Kidney glomerular epithelial cell (primary cell): ENCODE results near the gene KMT2C.

Experiments
- DNase-seq: peaks from one replicate; lab custom pipeline; 2025; lab: John Stamatoyannopoulos, UW

Gene KMT2C

DNA sequence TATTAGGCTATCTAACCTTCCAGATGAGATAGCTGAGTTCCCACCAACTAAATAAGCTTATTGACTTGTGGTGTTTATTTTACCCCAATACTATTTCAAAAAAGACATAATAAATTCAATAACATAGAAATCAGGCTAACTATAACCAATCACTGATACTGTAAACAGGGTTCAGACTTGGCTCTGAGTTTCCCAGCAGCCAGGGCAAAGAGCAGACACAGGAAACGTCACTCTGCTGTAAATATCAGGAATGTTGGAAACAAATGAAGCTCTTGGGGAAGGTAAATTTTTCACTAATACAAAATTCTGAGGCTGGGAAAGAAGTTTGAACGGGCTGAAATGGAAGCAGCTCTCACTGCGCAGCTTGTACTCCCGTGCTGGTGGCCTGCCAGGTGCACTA lies 295.7 kb downstream of the KMT2C start:
- no peak for DNase-seq

DNA sequence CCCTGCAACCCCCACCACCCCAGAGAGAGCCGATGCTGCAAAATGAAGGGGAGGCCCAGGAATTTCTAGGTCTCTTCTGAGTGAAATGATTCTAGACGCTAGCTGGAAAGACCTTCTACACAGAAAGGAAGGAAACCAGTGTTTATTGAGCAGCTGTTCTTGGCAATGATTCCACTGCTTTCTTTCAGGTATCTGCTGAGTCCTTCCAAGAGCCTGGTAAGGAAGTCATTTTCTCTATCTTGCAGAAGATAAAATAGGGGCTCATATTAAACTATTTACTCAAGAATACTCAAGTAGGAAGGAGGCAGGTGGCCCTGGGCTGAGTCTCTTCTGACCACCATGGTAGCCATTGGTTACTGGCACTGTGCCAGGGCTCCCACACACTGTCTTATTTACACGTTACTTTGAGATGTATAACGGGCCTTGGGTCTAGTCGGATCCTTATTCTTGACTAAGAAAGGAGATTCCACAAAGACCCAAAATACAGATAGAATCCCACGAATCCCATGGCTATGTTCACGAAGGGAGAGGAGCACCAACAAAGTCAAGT lies 298.3 kb downstream of the KMT2C start:
- no peak for DNase-seq

DNA sequence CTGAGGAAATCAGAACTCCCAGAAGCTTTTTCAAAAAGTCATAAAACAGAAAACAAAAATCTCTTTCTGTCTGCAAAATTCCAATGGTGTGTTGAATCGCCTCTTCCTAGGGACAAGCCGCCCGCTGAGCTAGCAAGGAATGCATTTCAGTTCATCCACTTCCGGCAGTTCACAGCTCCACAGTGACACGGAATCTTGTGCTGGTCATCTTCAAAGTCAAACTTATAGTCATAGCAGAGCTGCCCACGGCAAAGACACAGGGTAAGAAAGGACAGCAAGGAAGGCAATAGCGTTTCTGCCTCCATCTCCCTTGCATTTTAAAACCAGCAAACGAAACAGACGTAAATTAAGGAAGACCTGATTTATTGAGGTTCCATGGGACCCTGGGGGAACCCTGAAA lies 299.1 kb downstream of the KMT2C start:
- no peak for DNase-seq

DNA sequence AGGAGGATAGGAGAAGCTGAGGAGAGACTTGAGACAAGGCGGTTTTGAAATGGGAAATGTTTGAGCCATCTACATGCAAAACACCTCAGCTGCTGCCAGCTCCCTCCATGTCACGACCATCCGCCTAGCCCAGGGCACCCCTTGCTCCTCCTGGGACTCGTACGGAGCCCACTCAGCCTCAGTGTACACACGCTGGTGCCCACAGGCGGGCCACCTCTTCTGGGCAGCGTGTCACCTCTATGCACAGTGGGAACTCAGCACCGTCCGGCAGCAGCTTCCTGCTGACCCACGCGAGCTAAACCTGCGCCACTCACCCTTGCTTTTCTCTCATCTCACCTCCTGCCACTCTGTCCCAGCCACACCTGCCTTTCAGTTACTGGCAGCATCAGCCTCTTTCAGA lies 302.0 kb downstream of the KMT2C start:
- DNase-seq, result no peak

DNA sequence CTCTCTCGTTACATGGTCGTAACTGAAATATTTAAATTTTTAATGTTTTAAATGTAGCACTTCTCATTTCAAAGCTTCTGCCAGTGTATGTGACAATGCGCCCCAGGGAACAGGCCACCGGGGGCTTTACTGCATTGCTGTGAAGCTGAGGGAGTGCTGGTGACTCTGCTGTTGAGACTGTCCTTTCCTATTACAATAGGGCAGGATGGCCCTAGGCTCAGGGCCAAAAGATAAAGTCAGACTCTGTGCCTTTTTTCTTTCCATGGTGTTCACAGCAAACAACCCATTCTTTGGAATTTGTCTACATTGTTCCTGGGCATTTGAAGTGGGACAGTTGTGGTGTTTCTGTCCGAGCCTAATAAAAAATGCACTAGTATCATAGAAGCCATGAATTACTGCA lies 303.0 kb downstream of the KMT2C start:
- DNase-seq, result no peak

DNA sequence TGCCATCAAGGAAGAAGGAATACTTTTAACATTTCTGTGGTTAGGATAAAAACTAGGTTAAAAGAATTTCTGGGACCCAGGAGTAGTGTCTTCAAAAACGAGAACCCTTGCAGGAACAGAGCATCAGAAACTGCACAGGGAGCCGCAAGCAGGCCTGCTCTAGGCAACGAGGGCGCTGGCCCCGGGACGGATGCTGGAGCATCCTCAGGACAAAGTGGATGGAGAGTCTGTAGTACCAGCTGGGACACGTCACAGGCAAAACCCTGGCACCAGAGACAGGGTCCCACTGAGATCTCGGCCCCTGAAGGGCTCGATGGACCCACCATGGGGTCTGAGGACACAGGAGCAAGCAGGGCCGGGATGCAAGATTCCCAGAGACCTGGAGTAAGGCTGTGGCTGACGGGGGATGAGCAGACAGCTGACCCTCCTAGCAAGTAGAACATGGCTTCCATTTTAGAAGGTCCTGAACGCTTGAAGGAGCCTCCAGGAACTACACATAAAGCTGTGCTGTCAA lies 303.8 kb downstream of the KMT2C start:
- no peak for DNase-seq

DNA sequence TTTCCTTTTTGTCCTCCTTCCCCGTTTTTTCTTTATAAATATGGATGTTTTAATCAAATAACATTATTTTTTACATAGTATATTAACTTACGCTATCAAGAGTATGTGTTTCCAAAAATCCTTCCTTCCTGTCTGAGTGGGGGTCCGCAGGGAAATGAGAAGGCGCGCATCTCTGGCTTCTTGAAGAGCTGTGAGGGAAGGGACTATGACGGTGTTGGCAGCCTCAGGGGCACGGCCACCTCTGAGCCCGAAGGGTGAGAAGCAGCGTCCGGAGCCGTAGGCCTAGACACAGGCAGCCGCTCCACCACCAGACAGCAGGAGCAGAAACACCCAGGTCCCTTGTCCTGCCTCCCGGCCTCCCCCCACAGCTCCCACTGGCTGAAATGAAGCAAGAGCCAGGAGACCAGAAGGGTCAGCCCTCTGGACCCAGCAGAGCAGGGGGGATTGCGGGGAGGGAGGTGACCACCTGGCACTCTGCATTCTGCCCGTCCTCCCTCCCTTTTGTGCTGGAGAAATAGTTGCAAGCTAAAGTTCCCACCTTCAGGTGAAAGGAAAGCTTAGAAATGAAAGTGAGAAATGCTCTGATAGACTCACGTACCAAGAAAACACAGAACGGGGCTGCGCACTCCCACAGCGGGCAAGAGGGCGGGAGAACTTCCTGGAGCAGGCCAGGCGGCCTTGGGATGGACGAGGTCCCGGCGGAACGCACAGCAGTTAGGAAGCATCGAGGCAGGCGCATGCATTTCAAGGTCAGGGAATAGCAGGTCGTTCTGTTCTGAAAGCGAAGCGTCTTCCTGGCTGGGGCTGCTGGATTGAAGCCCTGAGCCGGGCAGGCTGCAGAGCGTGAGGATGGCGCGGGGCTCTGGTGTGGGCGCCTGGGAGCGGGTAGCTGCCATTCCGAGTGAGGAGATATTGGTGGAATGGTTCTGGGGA lies 304.9 kb downstream of the KMT2C start:
- DNase-seq, result no peak

DNA sequence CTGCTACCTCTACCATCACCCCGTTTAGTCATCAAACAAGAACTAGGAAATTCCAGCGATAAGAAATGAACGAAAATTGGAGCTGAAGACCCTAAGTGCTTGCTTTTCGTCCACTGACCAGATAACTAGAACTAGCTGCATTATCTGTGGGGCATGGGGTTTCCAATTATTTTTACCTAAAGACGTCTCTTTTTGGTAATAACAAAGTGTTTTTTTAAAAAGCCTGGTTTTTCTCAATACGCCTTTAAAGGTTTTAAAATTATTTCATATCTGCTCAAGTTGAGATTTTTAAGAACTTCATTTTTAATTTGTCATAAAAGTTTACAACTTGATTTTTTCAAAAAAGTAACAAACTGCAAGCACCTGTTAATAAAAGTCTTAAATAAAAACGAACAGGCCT lies 306.1 kb downstream of the KMT2C start:
- DNase-seq, result no peak

DNA sequence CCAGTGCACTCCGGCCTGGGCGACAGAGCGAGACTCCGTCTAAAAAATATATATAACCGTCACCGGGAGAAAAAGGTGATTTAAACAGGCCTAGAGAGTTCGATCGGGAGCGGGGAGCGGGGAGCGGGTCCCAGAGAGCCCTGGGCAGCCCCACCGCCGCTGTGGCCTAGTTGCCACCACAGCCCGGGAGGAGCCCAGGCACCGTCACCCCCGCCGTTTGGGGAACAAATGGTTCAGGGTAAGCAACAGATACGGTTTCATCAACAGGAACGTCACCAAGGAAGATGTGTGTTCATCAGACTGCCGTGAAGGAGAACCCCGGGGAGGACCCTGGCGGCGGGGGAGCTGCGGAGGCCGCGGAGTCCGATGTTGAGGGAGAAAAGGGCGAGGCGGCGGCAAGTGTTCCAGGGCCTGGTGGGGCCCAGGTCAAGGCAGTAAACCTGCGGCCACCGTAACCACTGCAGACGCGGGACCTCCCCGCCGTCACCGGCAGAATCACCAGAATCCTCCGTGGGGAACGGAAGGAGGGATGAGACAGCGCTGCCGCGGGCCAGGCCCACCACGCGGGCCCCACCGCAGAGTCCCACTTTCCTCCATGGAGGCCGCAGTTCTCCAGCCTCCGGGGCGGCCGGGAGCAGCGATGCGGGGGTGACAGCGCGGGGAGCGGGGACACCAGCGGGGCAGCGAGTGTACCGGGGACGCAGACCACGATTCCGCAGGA lies 306.9 kb downstream of the KMT2C start:
- DNase-seq, result no peak

DNA sequence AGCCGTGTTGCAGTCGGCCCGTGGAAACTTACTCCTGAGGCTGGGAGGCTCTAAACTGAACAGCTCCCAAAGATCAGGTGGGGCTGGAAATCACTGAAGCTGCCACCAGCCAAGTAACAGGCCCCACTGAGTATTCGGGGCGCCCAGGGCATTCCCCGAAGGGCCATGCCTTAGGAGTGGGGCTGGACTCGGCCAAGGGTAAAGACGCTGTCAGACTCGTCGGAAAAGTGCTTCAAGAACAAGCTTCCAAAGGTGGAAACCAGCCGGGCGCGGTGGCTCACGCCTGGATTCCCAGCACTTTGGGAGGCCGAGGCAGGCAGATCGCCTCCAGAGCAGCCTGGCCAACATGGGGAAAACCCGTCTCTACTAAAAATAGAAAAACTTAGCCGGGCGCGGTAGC lies 307.6 kb downstream of the KMT2C start:
- DNase-seq, result no peak

DNA sequence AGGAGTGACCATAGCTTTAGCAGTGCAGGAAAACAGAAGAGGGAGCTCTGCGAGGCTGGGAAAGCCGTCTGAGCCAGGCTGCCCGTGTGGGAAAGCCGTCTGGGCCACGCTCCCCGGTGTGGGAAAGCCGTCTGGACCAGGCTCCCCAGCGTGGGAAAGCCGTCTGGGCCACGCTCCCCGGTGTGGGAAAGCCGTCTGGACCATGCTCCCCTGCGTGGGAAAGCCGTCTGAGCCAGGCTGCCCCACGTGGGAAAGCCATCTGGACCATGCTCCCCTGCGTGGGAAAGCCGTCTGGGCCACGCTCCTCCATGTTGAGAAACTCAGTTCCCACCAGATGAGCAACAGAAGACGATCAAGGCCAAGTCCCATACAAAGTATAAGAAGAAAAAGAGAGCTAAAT lies 308.6 kb downstream of the KMT2C start:
- no peak for DNase-seq

DNA sequence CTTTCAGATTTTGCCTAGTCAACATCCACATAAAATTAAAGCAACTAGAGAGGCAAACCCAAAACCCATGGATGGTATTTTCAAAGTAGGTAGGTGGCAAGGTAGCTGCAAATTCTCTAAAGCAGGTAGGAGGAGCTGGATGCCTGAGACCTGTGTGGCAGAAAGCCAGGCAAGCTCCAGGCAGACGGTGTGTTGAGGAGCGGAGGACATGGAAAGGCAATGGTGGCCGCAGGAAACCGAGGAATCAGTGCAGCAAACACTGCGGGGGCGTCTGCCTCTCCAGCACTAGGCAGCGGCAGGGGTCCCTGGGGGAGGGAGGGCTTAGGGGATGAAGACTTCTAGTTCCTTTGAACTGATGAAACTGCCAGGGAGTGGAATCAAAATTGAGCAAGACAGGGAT lies 309.1 kb downstream of the KMT2C start:
- no peak for DNase-seq

DNA sequence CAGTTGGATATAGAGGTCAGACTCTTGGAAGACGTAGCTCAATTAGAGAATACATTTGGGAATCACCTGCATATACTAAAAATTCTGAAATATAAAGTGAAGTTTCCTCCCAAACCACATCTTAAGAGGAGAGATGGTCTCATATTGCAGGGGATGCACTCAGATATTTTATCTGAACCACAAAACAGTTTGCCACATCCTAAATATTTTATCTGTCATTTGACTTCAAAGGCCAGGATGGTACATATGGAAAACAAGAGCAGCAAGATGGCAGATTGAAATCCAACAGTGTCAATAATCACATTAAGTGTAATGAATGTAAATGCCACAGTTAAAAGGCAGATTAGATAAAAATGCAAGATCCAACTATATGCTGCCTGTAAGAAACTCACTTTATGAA lies 313.3 kb downstream of the KMT2C start:
- DNase-seq, result no peak

DNA sequence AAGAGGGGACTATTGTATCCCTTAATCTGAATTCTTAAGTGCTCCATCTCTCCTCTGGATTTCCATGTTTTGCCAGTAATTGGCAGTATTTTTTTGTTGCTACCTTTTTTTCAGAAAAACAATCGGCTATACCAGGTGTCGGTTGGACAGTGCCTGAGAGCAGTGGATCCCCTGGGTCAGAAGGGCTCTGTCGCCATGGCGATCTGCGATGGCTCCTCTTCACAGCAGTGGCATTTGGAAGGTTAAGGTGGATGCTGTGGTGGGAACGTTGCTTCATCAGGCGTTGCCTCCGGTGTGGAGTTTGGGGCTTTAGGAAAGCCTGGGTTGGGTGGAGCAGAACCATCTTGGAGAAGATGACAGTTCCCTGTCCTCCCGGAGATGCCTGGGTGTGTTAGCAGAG lies 314.4 kb downstream of the KMT2C start:
- no peak for DNase-seq

DNA sequence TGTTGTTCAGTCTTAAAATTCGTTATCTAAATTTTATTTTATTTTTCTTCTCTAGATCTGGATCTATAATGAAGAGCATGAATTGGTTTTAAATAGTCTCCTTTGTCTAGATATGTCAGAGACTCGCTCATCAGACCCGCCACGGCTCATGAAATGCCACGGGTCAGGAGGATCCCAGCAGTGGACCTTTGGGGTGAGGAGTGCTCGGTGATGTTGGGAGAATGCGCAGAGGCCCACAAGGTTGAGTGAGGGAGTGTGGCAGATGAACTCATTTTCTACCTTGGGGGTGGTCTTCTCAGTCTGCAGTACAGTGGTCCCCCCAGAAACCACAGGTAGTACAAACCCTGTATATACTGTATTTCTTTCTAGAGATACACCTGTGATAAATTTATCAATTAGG lies 315.0 kb downstream of the KMT2C start:
- DNase-seq, result no peak

DNA sequence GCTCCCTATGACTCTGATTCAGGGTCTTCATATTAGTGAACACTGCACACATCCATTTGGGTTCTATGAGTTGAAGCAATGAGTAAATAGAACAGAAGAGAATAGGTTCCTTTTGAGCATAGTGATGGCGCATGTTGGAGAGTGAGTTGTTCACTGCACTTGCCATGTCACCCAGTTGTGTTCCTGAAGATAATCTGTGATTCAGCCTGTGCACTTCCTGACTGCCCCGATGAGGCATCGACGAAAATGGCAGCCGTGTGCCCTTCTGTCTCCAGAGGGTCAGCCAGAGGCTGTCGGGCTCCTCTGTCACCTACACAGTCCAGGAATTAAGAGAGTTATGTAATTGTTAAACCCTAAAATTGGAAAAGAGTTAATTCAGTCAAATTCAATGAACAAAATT lies 315.6 kb downstream of the KMT2C start:
- no peak for DNase-seq

DNA sequence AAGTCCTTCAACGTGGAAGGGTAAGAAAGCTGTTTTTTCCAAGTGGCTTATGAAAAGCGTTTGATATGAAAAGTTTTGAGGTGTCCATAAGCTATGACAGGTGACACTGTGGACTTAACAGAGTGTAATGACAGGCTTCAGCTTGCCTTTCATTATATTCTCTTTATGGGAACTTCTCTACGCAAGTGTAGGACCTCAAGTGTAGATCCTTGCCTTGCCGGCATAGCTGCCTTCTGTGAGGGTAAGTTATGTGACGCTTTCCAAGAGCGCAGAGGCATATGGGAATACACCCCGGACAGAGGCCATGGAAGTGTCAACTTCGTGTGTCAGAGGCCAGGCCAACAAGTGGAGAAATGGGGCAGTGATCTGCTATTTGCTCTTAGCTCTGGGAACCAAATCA lies 318.4 kb downstream of the KMT2C start:
- no peak for DNase-seq

DNA sequence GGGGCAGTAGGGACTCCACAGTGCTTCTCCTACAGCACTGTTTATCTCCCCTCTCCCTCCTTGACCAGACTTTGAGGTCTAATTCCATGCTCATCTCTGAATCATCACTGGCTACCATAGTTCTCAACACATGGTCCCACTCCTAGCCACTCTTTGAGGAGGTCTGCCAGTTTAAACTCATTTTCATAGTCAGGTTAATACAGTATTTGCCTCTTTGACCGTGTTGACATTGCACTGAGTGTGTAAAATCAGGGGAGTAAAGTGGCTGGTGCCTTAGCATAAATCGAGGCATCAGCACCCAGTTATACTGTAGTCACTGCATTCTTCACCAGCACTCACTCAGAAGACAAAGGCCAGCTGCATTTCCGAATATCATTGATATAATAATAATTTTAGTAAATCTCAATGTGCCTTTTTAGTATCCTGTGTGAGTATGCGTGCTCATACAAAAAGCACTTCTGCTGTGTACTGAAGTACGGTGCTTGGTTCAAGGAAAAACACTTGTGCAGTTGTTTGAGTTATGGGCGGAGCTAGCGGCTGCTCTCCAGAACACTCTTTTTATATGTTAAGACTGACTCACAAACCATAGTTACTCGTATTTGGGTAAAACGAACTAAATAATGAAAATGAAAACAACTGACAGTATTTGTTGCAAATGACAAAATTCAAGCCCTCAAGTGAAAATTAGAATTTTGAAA lies 320.6 kb downstream of the KMT2C start:
- DNase-seq, result no peak

DNA sequence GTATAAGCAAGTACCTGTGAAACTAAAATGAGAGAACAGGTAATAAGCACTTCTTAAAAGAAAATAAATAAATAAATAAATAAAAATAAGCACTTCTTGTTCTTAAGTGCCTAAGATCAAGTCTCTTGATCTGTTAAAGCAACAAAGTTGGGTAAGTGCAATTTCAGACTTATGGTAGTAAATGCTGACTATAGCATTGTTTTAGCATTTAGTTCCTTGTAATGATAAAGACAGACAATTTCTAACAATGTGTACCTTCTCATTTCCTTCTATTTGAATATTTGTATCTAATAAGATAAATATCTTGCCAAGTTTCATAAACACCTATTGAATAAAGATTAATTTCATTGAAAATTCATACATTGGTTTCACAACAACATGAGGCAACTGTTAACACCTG lies 323.0 kb downstream of the KMT2C start:
- no peak for DNase-seq

DNA sequence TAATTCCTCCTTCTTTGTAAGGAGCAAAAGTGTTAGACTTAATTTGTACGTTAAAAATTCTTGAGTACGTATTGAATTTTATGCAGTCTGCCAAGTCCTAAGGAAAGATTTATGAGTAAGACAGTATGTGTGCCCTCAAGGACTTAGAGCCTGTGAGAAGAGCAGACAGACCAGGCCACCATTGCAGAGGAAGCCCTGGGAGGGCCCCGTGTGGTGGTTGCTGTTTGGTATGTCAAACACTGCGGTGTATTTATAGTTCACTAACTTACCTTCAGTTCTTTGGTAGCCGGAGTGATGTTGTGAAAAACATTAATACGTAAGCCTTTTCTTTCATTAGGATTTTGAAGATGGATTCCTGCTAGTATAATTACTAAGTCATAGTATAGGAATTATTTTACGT lies 327.4 kb downstream of the KMT2C start:
- no peak for DNase-seq

DNA sequence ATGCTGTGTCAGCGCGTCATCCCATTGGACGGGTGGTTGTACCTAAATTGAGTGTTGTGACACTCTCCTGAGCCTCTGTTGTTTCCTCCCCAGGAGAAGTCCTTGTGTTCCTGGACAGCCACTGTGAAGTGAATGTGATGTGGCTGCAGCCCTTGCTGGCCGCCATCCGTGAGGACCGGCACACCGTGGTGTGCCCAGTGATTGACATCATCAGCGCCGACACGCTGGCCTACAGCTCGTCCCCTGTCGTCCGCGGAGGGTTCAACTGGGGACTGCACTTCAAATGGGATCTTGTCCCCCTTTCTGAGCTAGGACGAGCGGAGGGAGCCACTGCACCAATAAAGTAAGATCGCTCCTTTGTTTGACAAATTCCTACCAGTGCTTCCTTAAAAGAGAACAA lies 327.9 kb downstream of the KMT2C start:
- DNase-seq, result no peak

DNA sequence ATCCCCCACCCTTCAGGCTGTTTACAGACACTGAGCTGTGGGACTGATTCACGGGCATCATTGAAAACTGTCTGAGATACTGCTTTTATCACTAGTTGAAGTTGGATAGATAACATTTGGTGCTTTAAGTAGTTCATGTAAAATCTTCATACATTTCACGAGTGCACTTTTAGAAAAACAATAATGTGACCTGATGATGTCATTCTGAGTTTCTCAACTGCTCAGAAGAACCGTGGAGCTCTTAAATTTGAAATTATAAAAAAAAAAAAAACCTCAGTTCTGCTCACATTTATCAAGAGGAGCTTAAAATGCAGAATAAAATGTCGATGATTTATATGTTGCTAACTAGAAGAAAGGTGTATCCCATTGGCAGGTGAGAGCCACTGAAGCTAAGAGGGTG lies 328.8 kb downstream of the KMT2C start:
- DNase-seq, result no peak
